CD4-positive, alpha-beta T cell (primary cell): Measurements from ENCODE around the gene NAB2. TPM values are rescaled to one million over a fixed set of nuclear protein-coding genes. Genes with fewer than 3 reads are reported as not detected.

ENCODE experiments used
- ATAC-seq: fragments of 200-7000 bp; cut with Tn5 transposase; one replicate; pipeline ENCODE4 v1.10.0; 2022; ENCODE audit warnings: mild to moderate bottlenecking; ENCODE audit not compliant: poor library complexity
- CTCF ChIA-PET: fragments of 350-600 bp; sonication (Branson Sonifier 250); formaldehyde crosslinking; loops from one replicate; lab custom pipeline; 2021; ENCODE audit warnings: antibody characterized with exemption, inconsistent platforms; lab: Charles Lee
- POLR2A ChIA-PET: fragments of 350-600 bp; sonication (Branson Sonifier 250); formaldehyde crosslinking; loops from one replicate; lab custom pipeline; 2021; ENCODE audit warnings: antibody characterized with exemption, inconsistent platforms; lab: Charles Lee
- DNase-seq, 14 experiments: peaks; one replicate each; pipeline ENCODE4 v3.0.0-alpha.2; 2013 to 2020; ENCODE audit warnings: mixed read lengths in 2 of 14
- H3K27ac ChIP-seq, 2 donors: one replicate each; pipeline versions ENCODE4 v1.5.1 to v1.7.0; 2013; ENCODE audit warnings: low read length in 2 of 2, low read depth in 1 of 2, mild to moderate bottlenecking in 1 of 2
- H3K27me3 ChIP-seq, 2 experiments: 1 replicate in 1 of 2; 2 replicates in 1 of 2; pipeline versions ENCODE4 v1.6.1 to v1.7.0; 2013; ENCODE audit warnings: low read length in 2 of 2, control low read depth in 1 of 2, mild to moderate bottlenecking in 1 of 2, moderate library complexity in 1 of 2; ENCODE audit not compliant: insufficient read depth in 2 of 2, control insufficient read depth in 1 of 2
- H3K36me3 ChIP-seq: one replicate; pipeline ENCODE4 v1.6.1; 2013; ENCODE audit warnings: low read length, control low read depth; ENCODE audit not compliant: insufficient read depth
- H3K4me1 ChIP-seq: one replicate; pipeline ENCODE4 v1.6.1; 2013; ENCODE audit warnings: low read length, control low read depth; ENCODE audit not compliant: insufficient read depth
- H3K4me3 ChIP-seq: one replicate; pipeline ENCODE4 v1.5.1; 2013; ENCODE audit warnings: mild to moderate bottlenecking, low read length, moderate library complexity
- H3K9me3 ChIP-seq, 2 experiments: 1 replicate in 1 of 2; 2 replicates in 1 of 2; pipeline versions ENCODE4 v1.6.1 to v1.7.0; 2013; ENCODE audit warnings: low read length in 2 of 2, mild to moderate bottlenecking in 2 of 2, control low read depth in 1 of 2, moderate library complexity in 1 of 2; ENCODE audit not compliant: control insufficient read depth in 1 of 2, insufficient read depth in 1 of 2
- H3K27ac Mint-ChIP-seq: one replicate; pipeline ENCODE4 v1.8.0; 2020; ENCODE audit warnings: mixed read lengths
- H3K27me3 Mint-ChIP-seq: one replicate; pipeline ENCODE4 v1.8.0; 2021; ENCODE audit warnings: mixed read lengths
- H3K36me3 Mint-ChIP-seq: one replicate; pipeline ENCODE4 v1.8.0; 2021; ENCODE audit warnings: low read depth, mixed read lengths
- H3K4me1 Mint-ChIP-seq: one replicate; pipeline ENCODE4 v1.8.0; 2021; ENCODE audit warnings: low read depth, mixed read lengths
- H3K4me3 Mint-ChIP-seq: one replicate; pipeline ENCODE4 v1.8.0; 2020; ENCODE audit warnings: mild to moderate bottlenecking, mixed read lengths
- H3K9me3 Mint-ChIP-seq: one replicate; pipeline ENCODE4 v1.8.0; 2020; ENCODE audit warnings: mixed read lengths
- intact Hi-C, 2 experiments: fragments of 100-400 bp; cut with DNase I in 1 of 2; cut with micrococcal nuclease in 1 of 2; formaldehyde crosslinking; loops; one replicate each; pipeline versions ENCODE4 v1.15.1 to v1.9.0; 2023 to 2025; cut with DNase I, micrococcal nuclease
- total RNA-seq, 174 experiments: library from RNA in 2 of 174; stranded (reverse) in 2 of 174; gene quantifications; one replicate each; pipeline ENCODE4 v1.2.3 and lab custom pipeline; 2021 to 2026
- TF ChIP-seq, protein P1 (sequence below): fragments of 200-600 bp; IDR thresholded peaks from one replicate; pipeline ENCODE4 v1.8.0; 2022; ENCODE audit warnings: antibody characterized with exemption, mild to moderate bottlenecking

Gene NAB2
- total RNA-seq, 2 experiments from 2014 or later: 4.8 to 6.1 TPM

DNA sequence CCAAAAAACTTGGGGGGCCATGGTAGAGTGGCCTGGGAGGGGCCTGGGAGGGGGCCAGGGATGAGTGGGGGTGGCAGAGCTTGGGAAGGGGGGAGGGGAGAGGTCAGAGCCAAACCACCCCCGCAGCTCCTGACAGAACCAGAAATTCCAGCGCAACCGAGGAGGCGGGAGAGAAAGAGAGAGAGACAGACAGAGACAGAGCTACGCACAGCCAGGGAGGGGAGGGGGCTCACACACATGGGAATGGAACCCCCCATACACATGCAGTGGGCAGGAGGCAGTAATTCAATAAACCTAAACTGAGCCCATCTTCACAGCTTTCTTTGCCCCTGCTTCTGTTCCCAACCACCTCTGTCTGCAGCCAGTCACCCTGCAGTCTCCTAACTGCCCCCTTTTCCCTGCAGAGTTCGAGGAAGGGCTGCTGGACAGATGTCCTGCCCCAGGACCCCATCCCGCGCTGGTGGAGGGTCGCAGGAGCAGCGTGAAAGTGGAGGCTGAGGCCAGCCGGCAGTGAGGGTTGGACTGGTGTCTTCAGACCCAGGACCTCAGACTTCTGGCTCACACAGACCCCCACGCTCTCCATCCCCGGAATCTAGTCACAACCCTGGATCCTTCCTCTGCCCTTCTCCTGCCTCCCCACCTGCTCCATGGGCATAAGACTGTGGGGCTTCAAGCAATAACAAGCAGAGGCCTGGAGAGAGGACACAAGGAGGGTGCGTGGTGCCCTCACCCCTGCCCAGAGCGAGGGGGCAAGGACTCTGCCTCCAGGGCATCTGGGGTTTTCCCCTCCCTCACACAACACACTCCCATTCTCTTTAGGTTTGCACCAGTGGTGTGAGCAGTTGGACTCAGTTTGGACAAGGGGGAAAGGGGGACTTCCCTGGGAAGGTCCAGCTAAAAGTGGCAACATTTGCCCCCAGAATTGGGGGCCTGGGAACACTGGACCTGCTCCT is 5.6 kb downstream of the NAB2 start:
- Histone ChIP-seq H3K9me3 (no peaks in the 10 kb centered on the region), H3K36me3 (peaks cover 80% of the 10 kb centered on the region), H3K27ac (peak overlapping the region; percentile 60 to 69), H3K4me3 (no peak overlapping the region), H3K27me3 (no peaks in the 10 kb centered on the region), H3K4me1 (peaks cover 56% of the 10 kb centered on the region)
- H3K27ac Mint-ChIP-seq: peak overlapping the region; percentile 98
- H3K4me3 Mint-ChIP-seq: no peak overlapping the region
- no peaks in the 10 kb centered on the region for H3K9me3 Mint-ChIP-seq
- ChIA-PET CTCF (interaction anchor here (0.9 to 7.6 kb wide), 5 partner anchors 13 to 30 kb away, joined by 3 to 67 read pairs (median 6); partner anchors contain the start of gene STAT6), POLR2A (interaction anchor here (0.6 to 14.4 kb wide), 5 partner anchors 13 to 417 kb away, joined by 3 to 344 read pairs (median 15); partner anchors contain the start of genes NEMP1 and STAT6)
- peaks cover 57% of the 10 kb centered on the region for H3K4me1 Mint-ChIP-seq
- no peaks in the 10 kb centered on the region for H3K27me3 Mint-ChIP-seq
- H3K36me3 Mint-ChIP-seq: peaks cover 94% of the 10 kb centered on the region
- DNase-seq (no peak), ATAC-seq (no peak)
- intact Hi-C loops: no loop called here
- TF ChIP-seq, protein P1, sequence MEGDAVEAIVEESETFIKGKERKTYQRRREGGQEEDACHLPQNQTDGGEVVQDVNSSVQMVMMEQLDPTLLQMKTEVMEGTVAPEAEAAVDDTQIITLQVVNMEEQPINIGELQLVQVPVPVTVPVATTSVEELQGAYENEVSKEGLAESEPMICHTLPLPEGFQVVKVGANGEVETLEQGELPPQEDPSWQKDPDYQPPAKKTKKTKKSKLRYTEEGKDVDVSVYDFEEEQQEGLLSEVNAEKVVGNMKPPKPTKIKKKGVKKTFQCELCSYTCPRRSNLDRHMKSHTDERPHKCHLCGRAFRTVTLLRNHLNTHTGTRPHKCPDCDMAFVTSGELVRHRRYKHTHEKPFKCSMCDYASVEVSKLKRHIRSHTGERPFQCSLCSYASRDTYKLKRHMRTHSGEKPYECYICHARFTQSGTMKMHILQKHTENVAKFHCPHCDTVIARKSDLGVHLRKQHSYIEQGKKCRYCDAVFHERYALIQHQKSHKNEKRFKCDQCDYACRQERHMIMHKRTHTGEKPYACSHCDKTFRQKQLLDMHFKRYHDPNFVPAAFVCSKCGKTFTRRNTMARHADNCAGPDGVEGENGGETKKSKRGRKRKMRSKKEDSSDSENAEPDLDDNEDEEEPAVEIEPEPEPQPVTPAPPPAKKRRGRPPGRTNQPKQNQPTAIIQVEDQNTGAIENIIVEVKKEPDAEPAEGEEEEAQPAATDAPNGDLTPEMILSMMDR: no peak

DNA sequence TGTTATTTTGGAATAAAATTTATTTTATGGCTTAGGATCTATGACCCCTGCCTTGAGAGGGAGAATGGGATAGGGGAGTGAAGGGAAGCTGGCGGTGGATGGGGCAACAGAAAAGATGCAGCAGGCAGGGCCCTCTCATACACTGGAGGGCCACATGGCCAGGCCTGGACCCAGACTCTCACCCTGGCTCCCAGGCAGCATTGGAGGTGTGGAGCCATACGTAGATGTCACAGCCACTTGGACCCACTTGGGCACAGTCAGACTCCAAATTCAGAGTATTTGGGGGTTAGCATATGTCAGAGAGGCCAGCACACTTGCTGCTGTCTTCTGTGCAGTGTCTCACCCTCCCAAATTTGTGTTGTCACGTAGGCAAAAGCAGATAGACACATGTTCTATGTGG is 6.5 kb downstream of the NAB2 start:
- Mint-ChIP-seq H3K4me3 (no peak overlapping the region), H3K4me1 (peaks cover 53% of the 10 kb centered on the region), H3K27me3 (no peaks in the 10 kb centered on the region), H3K9me3 (no peaks in the 10 kb centered on the region), H3K27ac (peak overlapping the region; percentile 98), H3K36me3 (peaks cover 96% of the 10 kb centered on the region)
- TF ChIP-seq, protein P1: no peak
- H3K36me3 ChIP-seq: peaks cover 89% of the 10 kb centered on the region
- intact Hi-C loops: no loop called here
- ChIA-PET CTCF (interaction anchor here (0.9 to 7.6 kb wide), 4 partner anchors 12 to 29 kb away, joined by 3 to 47 read pairs (median 5); partner anchors contain the start of gene STAT6), POLR2A (interaction anchor here (3.2 to 14.4 kb wide), 2 partner anchors 12 to 26 kb away, joined by 15 to 344 read pairs; partner anchors contain the start of gene STAT6)
- H3K4me1 ChIP-seq: peaks cover 46% of the 10 kb centered on the region
- DNase-seq (no peak), ATAC-seq (no peak)
- H3K4me3 ChIP-seq: no peak overlapping the region
- H3K27ac ChIP-seq: peak overlapping the region in 1 of 2 donors; percentile 29
- no peaks in the 10 kb centered on the region for H3K27me3 ChIP-seq
- H3K9me3 ChIP-seq: no peaks in the 10 kb centered on the region

DNA sequence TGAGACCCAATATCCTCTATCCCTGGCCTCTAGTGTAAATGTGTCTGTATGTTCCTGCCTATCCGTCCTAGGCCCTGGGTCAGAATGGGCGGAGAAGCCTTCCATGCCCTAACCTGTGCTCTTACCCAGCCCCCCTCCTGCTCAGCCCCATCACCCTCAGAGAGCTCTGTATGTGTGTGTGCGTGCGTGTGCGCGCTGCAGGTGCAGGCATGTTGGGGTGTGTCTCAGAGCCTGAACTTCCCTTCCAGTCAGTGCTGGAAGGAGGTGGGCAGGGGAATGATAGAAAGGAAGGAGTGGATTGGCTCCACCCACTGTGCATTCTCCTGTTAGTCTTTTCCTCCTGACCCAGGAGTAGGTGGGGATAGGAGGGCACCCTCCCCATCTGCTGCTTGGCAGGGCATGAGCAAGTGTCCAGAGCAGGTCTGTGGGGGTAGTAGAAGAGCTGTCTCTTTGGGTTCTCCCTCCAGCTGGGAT is 7.2 kb downstream of the NAB2 start:
- POLR2A ChIA-PET: interaction anchor here (3.2 to 14.4 kb wide), 2 partner anchors 12 to 27 kb away, joined by 15 to 344 read pairs; partner anchors contain the start of gene STAT6
- H3K27ac ChIP-seq: no peak overlapping the region

More for the DNA sequence above, 7.2 kb downstream of the NAB2 start:
- H3K27me3 Mint-ChIP-seq: no peaks in the 10 kb centered on the region
- H3K4me1 Mint-ChIP-seq: peaks cover 50% of the 10 kb centered on the region
- H3K27me3 ChIP-seq: no peaks in the 10 kb centered on the region
- ATAC-seq: no peak
- no peaks in the 10 kb centered on the region for H3K9me3 Mint-ChIP-seq
- H3K36me3 Mint-ChIP-seq: peaks cover 96% of the 10 kb centered on the region
- intact Hi-C loops: no loop called here
- TF ChIP-seq, protein P1: no peak
- CTCF ChIA-PET: interaction anchor here (1.0 to 7.6 kb wide), 4 partner anchors 11 to 28 kb away, joined by 3 to 47 read pairs (median 5); partner anchors contain the start of gene STAT6
- no peaks in the 10 kb centered on the region for H3K9me3 ChIP-seq
- peak overlapping the region; percentile 7 for H3K4me3 Mint-ChIP-seq
- H3K27ac Mint-ChIP-seq: peak overlapping the region; percentile 98
- H3K4me1 ChIP-seq: peaks cover 39% of the 10 kb centered on the region
- no peak overlapping the region for H3K4me3 ChIP-seq
- DNase-seq: no peak
- peaks cover 84% of the 10 kb centered on the region for H3K36me3 ChIP-seq
